Muscle layer of duodenum (tissue), 2 donors: ENCODE measurements around the gene CERS4.
"Not testable (repeated sequence)": the region's sequence is repeated elsewhere in the genome, so short reads cannot be mapped to it uniquely, and the experiment has no call there.

Experiments
- H3K27ac ChIP-seq: one replicate; pipeline ENCODE4 v1.7.0; 2013; ENCODE audit warnings: mild to moderate bottlenecking, low read length
- H3K27me3 ChIP-seq: one replicate; pipeline ENCODE4 v1.7.0; 2013; ENCODE audit warnings: low read depth, mild to moderate bottlenecking, control low read depth, low read length
- H3K36me3 ChIP-seq, 2 donors: one replicate each; pipeline ENCODE4 v1.7.0; 2013; ENCODE audit warnings: low read length in 2 of 2, control low read depth in 1 of 2, mild to moderate bottlenecking in 1 of 2; ENCODE audit not compliant: insufficient read depth in 2 of 2, control insufficient read depth in 1 of 2
- H3K4me1 ChIP-seq, 2 donors: one replicate each; pipeline ENCODE4 v1.7.0; 2013; ENCODE audit warnings: low read length in 2 of 2, mild to moderate bottlenecking in 2 of 2, control low read depth in 1 of 2, moderate library complexity in 1 of 2; ENCODE audit not compliant: insufficient read depth in 2 of 2, control insufficient read depth in 1 of 2
- H3K4me3 ChIP-seq, 2 donors: one replicate each; pipeline ENCODE4 v1.7.0; 2013; ENCODE audit warnings: low read length in 2 of 2, low read depth in 1 of 2, mild to moderate bottlenecking in 1 of 2
- H3K9me3 ChIP-seq, 2 donors: one replicate each; pipeline ENCODE4 v1.7.0; 2013; ENCODE audit warnings: low read length in 2 of 2, control low read depth in 1 of 2, mild to moderate bottlenecking in 1 of 2; ENCODE audit not compliant: control insufficient read depth in 1 of 2
- donor health status: healthy.

Gene CERS4

GRCh38 chr19:8247129-8247890, 38.1 kb downstream of the CERS4 start:
- H3K4me3 ChIP-seq, H3K27me3 ChIP-seq, H3K36me3 ChIP-seq, H3K27ac ChIP-seq, H3K4me1 ChIP-seq, H3K9me3 ChIP-seq: not testable (repeated sequence)

- Histone ChIP-seq H3K27ac (no peak overlapping the region), H3K9me3 (no peaks in the 10 kb centered on the region), H3K4me1 (peaks cover 3% of the 10 kb centered on the region in 2 donors), H3K27me3 (no peaks in the 10 kb centered on the region), H3K36me3 (no peaks in the 10 kb centered on the region), H3K4me3 (no peak overlapping the region)
Measured at GRCh38 chr19:8248348-8249328, 39.5 kb downstream of the CERS4 start.

GRCh38 chr19:8250596-8250995, 41.4 kb downstream of the CERS4 start:
- no peaks in the 10 kb centered on the region for H3K27me3 ChIP-seq
- H3K36me3 ChIP-seq = peaks cover 0 to 12% of the 10 kb centered on the region in 2 donors
- peaks cover 3% of the 10 kb centered on the region in 2 donors for H3K4me1 ChIP-seq
- H3K27ac ChIP-seq = no peak overlapping the region
- no peak overlapping the region for H3K4me3 ChIP-seq
- H3K9me3 ChIP-seq = no peaks in the 10 kb centered on the region

GRCh38 chr19:8251025-8251472, 41.9 kb downstream of the CERS4 start:
- no peak overlapping the region for H3K4me3 ChIP-seq
- H3K4me1 ChIP-seq = peaks cover 3% of the 10 kb centered on the region in 2 donors
- H3K36me3 ChIP-seq = peaks cover 4 to 17% of the 10 kb centered on the region in 2 donors
- no peaks in the 10 kb centered on the region for H3K27me3 ChIP-seq
- no peaks in the 10 kb centered on the region for H3K9me3 ChIP-seq
- no peak overlapping the region for H3K27ac ChIP-seq

- no peaks in the 10 kb centered on the region for H3K9me3 ChIP-seq
- no peak overlapping the region for H3K27ac ChIP-seq
- H3K36me3 ChIP-seq = peaks cover 18 to 36% of the 10 kb centered on the region in 2 donors
- no peaks in the 10 kb centered on the region for H3K27me3 ChIP-seq
- H3K4me3 ChIP-seq = no peak overlapping the region
- H3K4me1 ChIP-seq = peaks cover 3% of the 10 kb centered on the region in 2 donors
Measured at GRCh38 chr19:8252922-8253589, 43.9 kb downstream of the CERS4 start.

- H3K27ac ChIP-seq = no peak overlapping the region
- peaks cover 18 to 37% of the 10 kb centered on the region in 2 donors for H3K36me3 ChIP-seq
- no peak overlapping the region for H3K4me3 ChIP-seq
- no peaks in the 10 kb centered on the region for H3K27me3 ChIP-seq
- no peaks in the 10 kb centered on the region for H3K9me3 ChIP-seq
- peaks cover 3% of the 10 kb centered on the region in 2 donors for H3K4me1 ChIP-seq
Measured at GRCh38 chr19:8253678-8254077, 44.5 kb downstream of the CERS4 start.

- peaks cover 18 to 37% of the 10 kb centered on the region in 2 donors for H3K36me3 ChIP-seq
- H3K4me1 ChIP-seq = peaks cover 3% of the 10 kb centered on the region in 2 donors
- no peaks in the 10 kb centered on the region for H3K9me3 ChIP-seq
- no peak overlapping the region for H3K27ac ChIP-seq
- no peaks in the 10 kb centered on the region for H3K27me3 ChIP-seq
- H3K4me3 ChIP-seq = no peak overlapping the region
Measured at GRCh38 chr19:8254286-8255001, 45.3 kb downstream of the CERS4 start.

- H3K36me3 ChIP-seq = peaks cover 18 to 37% of the 10 kb centered on the region in 2 donors
- no peaks in the 10 kb centered on the region for H3K9me3 ChIP-seq
Measured at GRCh38 chr19:8255426-8256125, 46.4 kb downstream of the CERS4 start.

GRCh38 chr19:8256276-8257051, 47.3 kb downstream of the CERS4 start:
- peaks cover 0 to 3% of the 10 kb centered on the region in 2 donors for H3K4me1 ChIP-seq
- no peak overlapping the region for H3K4me3 ChIP-seq
- peaks cover 18 to 43% of the 10 kb centered on the region in 2 donors for H3K36me3 ChIP-seq

More at GRCh38 chr19:8255426-8256125, 46.4 kb downstream of the CERS4 start:
- H3K27me3 ChIP-seq = no peaks in the 10 kb centered on the region
- H3K4me1 ChIP-seq = peaks cover 3% of the 10 kb centered on the region in 2 donors
- no peak overlapping the region for H3K27ac ChIP-seq
- H3K4me3 ChIP-seq = no peak overlapping the region

More at GRCh38 chr19:8256276-8257051, 47.3 kb downstream of the CERS4 start:
- Histone ChIP-seq H3K9me3 (no peaks in the 10 kb centered on the region), H3K27ac (no peak overlapping the region), H3K27me3 (no peaks in the 10 kb centered on the region)
